A673 (cell line): ENCODE data around the gene SDHA. TPM values are rescaled to one million over a fixed set of nuclear protein-coding genes. Genes with fewer than 3 reads are reported as not detected.
"Not testable (repeated sequence)": the region's sequence is repeated elsewhere in the genome, so short reads cannot be mapped to it uniquely, and the experiment has no call there.

Experiments
- BruUV-seq: library from RNA; stranded (reverse); fragments of 400-500 nt; replicated peaks from 2 replicates; lab custom pipeline; 2021; lab: Mats Ljungman, UMichigan
- CTCF ChIA-PET: fragments of 300-600 bp; sonication (Branson Sonifier 250); formaldehyde crosslinking; loops from one replicate; lab custom pipeline; 2022; ENCODE audit warnings: antibody characterized with exemption; lab: Charles Lee
- POLR2A ChIA-PET: fragments of 300-600 bp; sonication (Branson Sonifier 250); formaldehyde crosslinking; loops from one replicate; lab custom pipeline; 2022; ENCODE audit warnings: antibody characterized with exemption; ENCODE audit not compliant: low non-redundant PET; lab: Charles Lee
- DNase-seq: peaks from one replicate; pipeline ENCODE4 v3.0.0-alpha.2; 2015; ENCODE audit warnings: low spot score
- H3K27ac ChIP-seq: fragments of 200-600 bp; sonication (generic); 2 replicates; pipeline ENCODE4 v1.5.1; 2016; ENCODE audit warnings: mixed run types, low read depth, mild to moderate bottlenecking, mixed read lengths, antibody characterized with exemption, low read length; ENCODE audit not compliant: poor library complexity, severe bottlenecking
- H3K27me3 ChIP-seq: fragments of 200-600 bp; sonication (generic); replicated peaks from 2 replicates; pipeline ENCODE4 v1.6.1; 2017; ENCODE audit warnings: mixed run types, low read depth, mild to moderate bottlenecking, mixed read lengths, antibody characterized with exemption, low read length; ENCODE audit not compliant: insufficient read depth, poor library complexity
- H3K36me3 ChIP-seq: fragments of 200-600 bp; sonication (generic); 2 replicates; pipeline ENCODE4 v1.6.1; 2016; ENCODE audit warnings: mixed run types, mild to moderate bottlenecking, mixed read lengths, antibody characterized with exemption, low read length; ENCODE audit not compliant: insufficient read depth, poor library complexity, severe bottlenecking
- H3K4me1 ChIP-seq: fragments of 200-600 bp; sonication (generic); 2 replicates; pipeline ENCODE4 v1.6.1; 2017; ENCODE audit warnings: mixed run types, mild to moderate bottlenecking, mixed read lengths, antibody characterized with exemption, low read length; ENCODE audit not compliant: insufficient read depth, poor library complexity, severe bottlenecking
- H3K4me3 ChIP-seq: fragments of 200-600 bp; sonication (generic); 2 replicates; pipeline ENCODE4 v1.5.1; 2016; ENCODE audit warnings: low read depth, mixed run types, mild to moderate bottlenecking, mixed read lengths, low read length; ENCODE audit not compliant: poor library complexity, severe bottlenecking
- H3K9me3 ChIP-seq: fragments of 200-600 bp; sonication (generic); 2 replicates; pipeline ENCODE4 v1.6.1; 2016; ENCODE audit warnings: mixed run types, low read depth, mild to moderate bottlenecking, mixed read lengths, antibody characterized with exemption, low read length; ENCODE audit not compliant: poor library complexity, severe bottlenecking
- EZH2 ChIP-seq: fragments of 200-600 bp; sonication (generic); IDR thresholded peaks from 2 replicates; pipeline ENCODE4 v1.6.1; 2017; ENCODE audit warnings: borderline replicate concordance, low read depth, mild to moderate bottlenecking, mixed read lengths, antibody characterized with exemption, low read length; ENCODE audit not compliant: poor library complexity, severe bottlenecking
- intact Hi-C: fragments of 100-400 bp; cut with micrococcal nuclease; formaldehyde crosslinking; loops from one replicate; pipeline ENCODE4 v1.10.0; 2022; ENCODE audit not compliant: unreplicated experiment
- total RNA-seq: library from RNA; stranded (reverse); gene quantifications from 2 replicates; pipeline ENCODE4 v1.2.3, GENCODE V29; 2021
- TF ChIP-seq, protein P1 (sequence below): fragments of 300-800, 200-600 bp; sonication (generic); conservative IDR thresholded peaks from 2 replicates; pipeline ENCODE4 v1.5.1; 2017; ENCODE audit warnings: low read depth, mild to moderate bottlenecking, antibody characterized with exemption, low read length, moderate library complexity, mixed read lengths

The SDHA gene
- total RNA-seq, 1 experiment from 2014 or later: 132 TPM

DNA sequence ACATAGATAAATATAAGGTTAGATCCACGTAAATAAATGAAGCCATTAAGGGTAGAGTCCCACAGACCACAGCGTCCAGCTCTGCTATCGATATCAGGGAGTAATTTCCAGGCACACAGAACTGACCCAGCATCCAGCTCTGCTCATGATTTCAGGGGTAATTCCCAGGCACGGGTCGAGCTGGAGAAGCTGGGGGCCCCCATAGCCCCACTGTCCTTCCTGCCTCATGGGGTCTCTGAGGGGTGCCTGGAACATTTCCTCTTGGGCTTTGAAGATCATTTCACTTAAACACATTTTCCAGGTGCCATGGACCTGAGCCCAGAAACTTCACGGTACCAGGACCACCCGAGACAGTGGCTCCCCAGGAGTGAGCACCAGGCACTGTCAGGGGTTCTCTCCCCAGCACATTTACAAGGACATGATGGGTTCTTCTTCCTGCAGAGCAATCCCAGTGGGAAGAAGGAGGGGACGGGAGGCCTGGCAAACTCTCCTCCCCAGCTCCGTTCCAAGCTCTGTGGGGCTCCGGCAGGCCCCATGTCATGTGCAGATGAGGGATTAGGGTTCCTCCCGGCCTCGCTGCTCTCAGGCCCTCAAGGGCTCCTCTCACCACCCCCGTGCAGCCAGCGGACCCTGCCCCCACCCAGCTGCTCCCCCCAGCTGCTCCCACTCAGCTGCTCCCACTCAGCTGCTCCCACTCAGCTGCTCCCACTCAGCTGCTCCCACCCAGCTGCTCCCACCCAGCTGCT lies 80.0 kb downstream of the SDHA start:
- H3K9me3 ChIP-seq, H3K4me3 ChIP-seq, H3K27me3 ChIP-seq, POLR2A ChIA-PET, H3K36me3 ChIP-seq, intact Hi-C loops, BruUV-seq, DNase-seq, H3K27ac ChIP-seq: not testable (repeated sequence)
- peaks cover 11% of the 10 kb centered on the region for H3K4me1 ChIP-seq
- CTCF ChIA-PET: interaction anchor here (0.6 kb wide), 1 partner anchor 85 kb away, joined by 6 read pairs; no protein-coding TSS in a partner anchor

DNA sequence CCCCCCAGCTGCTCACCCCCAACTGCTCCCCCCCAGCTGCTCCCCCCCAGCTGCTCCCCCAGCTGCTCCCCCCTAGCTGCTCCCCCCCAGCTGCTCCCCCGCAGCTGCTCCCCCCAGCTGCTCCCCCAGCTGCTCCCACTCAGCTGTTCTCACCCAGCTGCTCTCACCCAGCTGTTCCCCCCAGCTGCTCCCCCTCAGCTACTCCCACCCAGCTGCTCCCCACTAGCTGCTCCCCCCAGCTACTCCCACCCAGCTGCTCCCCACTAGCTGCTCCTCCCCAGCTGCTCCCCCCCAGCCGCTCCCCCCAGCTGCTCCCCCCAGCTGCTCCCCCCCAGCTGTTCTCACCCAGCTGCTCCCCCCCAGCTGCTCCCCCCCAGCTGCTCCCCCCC lies 80.6 kb downstream of the SDHA start:
- Histone ChIP-seq H3K27ac (no peak overlapping the region), H3K4me1 (peaks cover 11% of the 10 kb centered on the region), H3K36me3 (no peaks in the 10 kb centered on the region), H3K27me3 (no peaks in the 10 kb centered on the region), H3K4me3 (no peak overlapping the region), H3K9me3 (no peaks in the 10 kb centered on the region)
- DNase-seq: no peak
- CTCF ChIA-PET: interaction anchor here (0.6 kb wide), 1 partner anchor 84 kb away, joined by 6 read pairs; no protein-coding TSS in a partner anchor
- TF ChIP-seq, protein P1, sequence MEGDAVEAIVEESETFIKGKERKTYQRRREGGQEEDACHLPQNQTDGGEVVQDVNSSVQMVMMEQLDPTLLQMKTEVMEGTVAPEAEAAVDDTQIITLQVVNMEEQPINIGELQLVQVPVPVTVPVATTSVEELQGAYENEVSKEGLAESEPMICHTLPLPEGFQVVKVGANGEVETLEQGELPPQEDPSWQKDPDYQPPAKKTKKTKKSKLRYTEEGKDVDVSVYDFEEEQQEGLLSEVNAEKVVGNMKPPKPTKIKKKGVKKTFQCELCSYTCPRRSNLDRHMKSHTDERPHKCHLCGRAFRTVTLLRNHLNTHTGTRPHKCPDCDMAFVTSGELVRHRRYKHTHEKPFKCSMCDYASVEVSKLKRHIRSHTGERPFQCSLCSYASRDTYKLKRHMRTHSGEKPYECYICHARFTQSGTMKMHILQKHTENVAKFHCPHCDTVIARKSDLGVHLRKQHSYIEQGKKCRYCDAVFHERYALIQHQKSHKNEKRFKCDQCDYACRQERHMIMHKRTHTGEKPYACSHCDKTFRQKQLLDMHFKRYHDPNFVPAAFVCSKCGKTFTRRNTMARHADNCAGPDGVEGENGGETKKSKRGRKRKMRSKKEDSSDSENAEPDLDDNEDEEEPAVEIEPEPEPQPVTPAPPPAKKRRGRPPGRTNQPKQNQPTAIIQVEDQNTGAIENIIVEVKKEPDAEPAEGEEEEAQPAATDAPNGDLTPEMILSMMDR: no peak
- TF ChIP-seq EZH2: no peak
- POLR2A ChIA-PET: interaction anchor here (0.5 kb wide), 1 partner anchor 126 kb away, joined by 3 read pairs; no protein-coding TSS in a partner anchor
- BruUV-seq: no TSS peak
- intact Hi-C loops: no loop called here

DNA sequence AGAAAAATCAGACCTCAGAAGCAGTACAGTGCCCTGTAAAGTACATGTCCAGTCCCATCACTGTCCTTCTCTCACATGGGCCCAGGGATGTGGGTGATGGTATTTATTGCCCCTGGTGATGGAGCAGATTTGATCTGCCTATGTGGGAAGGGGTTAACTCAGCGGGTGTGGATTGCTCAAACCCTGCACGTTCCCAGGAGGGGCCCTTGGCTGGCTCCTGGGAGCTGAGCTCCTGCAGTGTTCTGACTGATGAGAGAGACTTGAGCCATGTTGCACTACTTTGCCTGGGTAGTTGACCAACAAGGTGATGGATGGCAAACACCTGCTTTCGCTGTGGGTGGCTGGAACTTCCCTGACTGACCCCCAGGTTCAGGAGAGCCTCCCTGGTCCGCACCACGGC lies 81.8 kb downstream of the SDHA start:
- H3K4me3 ChIP-seq, H3K27me3 ChIP-seq, BruUV-seq, CTCF ChIA-PET, H3K9me3 ChIP-seq, H3K27ac ChIP-seq, H3K36me3 ChIP-seq, DNase-seq, intact Hi-C loops: not testable (repeated sequence)
- POLR2A ChIA-PET: interaction anchor here (0.6 kb wide), 1 partner anchor 874 kb away, joined by 3 read pairs; no protein-coding TSS in a partner anchor
- H3K4me1 ChIP-seq: peaks cover 11% of the 10 kb centered on the region

DNA sequence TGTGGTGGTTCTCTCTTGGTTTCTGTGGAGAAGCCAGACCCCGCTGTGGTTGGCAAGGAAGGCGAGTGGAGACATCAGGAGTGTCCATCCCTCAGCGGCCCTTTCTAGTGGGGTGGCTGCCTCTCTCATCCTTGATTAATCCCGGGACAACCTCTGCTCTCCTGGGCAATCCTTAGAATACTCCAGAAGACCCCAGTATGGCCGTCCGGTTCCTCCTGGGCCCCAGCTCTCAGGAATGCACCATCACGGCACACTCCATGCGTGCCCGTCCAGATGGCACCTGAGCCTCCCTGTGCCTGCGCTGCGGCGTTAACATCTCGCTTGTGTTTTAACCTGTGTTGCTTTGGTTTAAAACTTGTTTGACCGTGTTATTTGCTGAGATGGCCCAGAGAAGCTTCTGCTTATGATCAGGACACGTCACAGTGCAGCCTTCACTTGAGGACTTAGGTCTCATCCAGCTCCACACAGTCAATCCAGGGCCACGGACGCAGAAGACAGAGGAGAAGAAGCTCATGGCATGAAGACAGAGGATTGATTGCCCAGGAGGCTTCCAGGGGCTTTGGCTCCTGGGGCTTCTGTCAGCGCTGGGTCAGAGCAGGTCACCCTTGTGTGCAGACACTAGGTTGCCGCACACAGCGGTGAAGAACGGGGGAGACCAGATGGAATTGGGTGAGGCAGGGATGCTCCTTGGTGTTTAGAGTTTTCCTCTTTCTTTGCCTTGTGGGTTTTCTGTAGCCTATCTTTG lies 82.7 kb downstream of the SDHA start:
- CTCF ChIA-PET, H3K27me3 ChIP-seq, H3K27ac ChIP-seq, H3K4me3 ChIP-seq, H3K9me3 ChIP-seq, intact Hi-C loops, H3K36me3 ChIP-seq, BruUV-seq, DNase-seq, POLR2A ChIA-PET: not testable (repeated sequence)
- H3K4me1 ChIP-seq: peaks cover 11% of the 10 kb centered on the region

DNA sequence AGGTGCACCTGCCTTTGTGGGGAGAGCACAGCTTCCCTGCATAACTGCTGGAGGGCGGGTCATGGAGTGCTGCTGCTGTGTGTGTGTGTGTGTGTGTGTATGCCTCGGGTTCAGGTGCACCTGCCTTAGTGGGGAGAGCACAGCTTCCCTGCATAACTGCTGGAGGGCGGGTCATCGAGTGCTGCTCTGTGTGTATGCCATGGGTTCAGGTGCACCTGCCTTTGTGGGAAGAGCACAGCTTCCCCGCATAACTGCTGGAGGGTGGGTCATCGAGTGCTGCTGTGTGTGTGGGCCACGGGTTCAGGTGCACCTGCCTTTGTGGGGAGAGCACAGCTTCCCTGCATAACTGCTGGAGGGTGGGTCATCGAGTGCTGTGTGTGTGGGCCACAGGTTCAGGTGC lies 84.3 kb downstream of the SDHA start:
- intact Hi-C loops, H3K4me3 ChIP-seq, BruUV-seq, DNase-seq, H3K27ac ChIP-seq, H3K27me3 ChIP-seq, H3K36me3 ChIP-seq, CTCF ChIA-PET, POLR2A ChIA-PET, H3K9me3 ChIP-seq: not testable (repeated sequence)
- peaks cover 11% of the 10 kb centered on the region for H3K4me1 ChIP-seq
